Activated CD4-positive, alpha-beta memory T cell treated with anti-CD3 and anti-CD28 coated beads for 36 hours (primary cell): ENCODE measurements around the gene CHTF8. TPM values are rescaled to one million over a fixed set of nuclear protein-coding genes. Genes with fewer than 3 reads are reported as not detected.

Experiments used
- CTCF ChIA-PET: fragments of 350-600 bp; sonication (Branson Sonifier 250); formaldehyde crosslinking; loops from one replicate; lab custom pipeline; 2021; ENCODE audit warnings: antibody characterized with exemption, inconsistent platforms; lab: Charles Lee
- POLR2A ChIA-PET: fragments of 350-600 bp; sonication (Branson Sonifier 250); formaldehyde crosslinking; loops from one replicate; lab custom pipeline; 2021; ENCODE audit warnings: antibody characterized with exemption; lab: Charles Lee
- DNase-seq: peaks from one replicate; pipeline ENCODE4 v3.0.0-alpha.2; 2020
- H3K27ac Mint-ChIP-seq: one replicate; pipeline ENCODE4 v1.8.0; 2021; ENCODE audit warnings: mixed read lengths
- H3K27me3 Mint-ChIP-seq: one replicate; pipeline ENCODE4 v1.8.0; 2021; ENCODE audit warnings: mixed read lengths
- H3K36me3 Mint-ChIP-seq: one replicate; pipeline ENCODE4 v1.8.0; 2021; ENCODE audit warnings: mixed read lengths
- H3K4me1 Mint-ChIP-seq: one replicate; pipeline ENCODE4 v1.8.0; 2021; ENCODE audit warnings: low read depth, mixed read lengths
- H3K4me3 Mint-ChIP-seq: one replicate; pipeline ENCODE4 v1.8.0; 2021; ENCODE audit warnings: mild to moderate bottlenecking, mixed read lengths
- H3K9me3 Mint-ChIP-seq: one replicate; pipeline ENCODE4 v1.8.0; 2021; ENCODE audit warnings: mixed read lengths
- intact Hi-C: fragments of 100-400 bp; cut with micrococcal nuclease; formaldehyde crosslinking; loops from one replicate; pipeline ENCODE4 v1.15.1; 2023
- total RNA-seq, 2 experiments: library from RNA; stranded (reverse); gene quantifications; one replicate each; pipeline ENCODE4 v1.2.3, GENCODE V29; 2021

CHTF8 gene
- total RNA-seq, 2 experiments from 2014 or later, result 120 to 132 TPM

- intact Hi-C loops, result loop anchor here (10.0 kb wide), 1 partner anchor 415 kb away; no protein-coding TSS in a partner anchor
- CTCF ChIA-PET, result interaction anchor here (6.2 kb wide), 1 partner anchor 7 kb away, joined by 91 read pairs; no protein-coding TSS in a partner anchor
- H3K36me3 Mint-ChIP-seq, result peaks cover 36% of the 10 kb centered on the region
Measured at GRCh38 chr16:69120096-69120664, 12.2 kb downstream of the CHTF8 start.

GRCh38 chr16:69119536-69119935 lies 12.9 kb downstream of the CHTF8 start:
- H3K4me1 Mint-ChIP-seq, result peaks cover 3% of the 10 kb centered on the region
- no peak overlapping the region for H3K27ac Mint-ChIP-seq
- no peaks in the 10 kb centered on the region for H3K27me3 Mint-ChIP-seq
- no peak overlapping the region for H3K4me3 Mint-ChIP-seq
- H3K36me3 Mint-ChIP-seq, result peaks cover 42% of the 10 kb centered on the region
- DNase-seq, result no peak
- intact Hi-C loops, result no loop called here
- CTCF ChIA-PET, result no interaction called here
- POLR2A ChIA-PET, result interaction anchor here (1.1 kb wide), 1 partner anchor 14 kb away, joined by 3 read pairs; the partner anchor contains the start of gene HAS3
- H3K9me3 Mint-ChIP-seq, result no peaks in the 10 kb centered on the region

More at GRCh38 chr16:69120096-69120664, 12.2 kb downstream of the CHTF8 start:
- Mint-ChIP-seq H3K27me3 (no peaks in the 10 kb centered on the region), H3K4me1 (peaks cover 3% of the 10 kb centered on the region), H3K4me3 (no peak overlapping the region), H3K27ac (no peak overlapping the region), H3K9me3 (no peaks in the 10 kb centered on the region)
- no peak for DNase-seq
- POLR2A ChIA-PET, result no interaction called here

DNA sequence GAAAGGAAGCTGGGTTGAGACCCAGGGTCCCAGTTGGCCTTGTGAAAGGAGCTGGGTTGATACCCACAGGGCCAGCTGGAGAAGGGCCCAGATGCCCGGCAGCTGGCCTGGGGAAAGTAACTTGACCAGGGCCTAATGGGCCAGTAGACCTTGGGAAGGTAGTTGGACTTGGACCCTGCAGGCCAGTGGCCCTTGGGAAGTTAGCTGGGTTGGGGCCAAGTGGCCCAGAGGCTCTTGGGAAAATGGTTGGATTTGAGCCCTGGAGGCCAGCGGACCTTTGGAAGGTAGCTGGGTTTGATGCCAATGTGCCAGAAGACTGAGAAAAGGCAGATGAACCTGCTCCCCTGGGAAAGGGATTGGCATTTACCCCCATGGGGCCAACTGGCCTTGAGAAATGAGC lies 13.4 kb downstream of the CHTF8 start:
- CTCF ChIA-PET, result no interaction called here
- no peak overlapping the region for H3K27ac Mint-ChIP-seq
- DNase-seq, result no peak
- H3K4me1 Mint-ChIP-seq, result peaks cover under 1% of the 10 kb centered on the region
- H3K4me3 Mint-ChIP-seq, result no peak overlapping the region
- intact Hi-C loops, result no loop called here
- POLR2A ChIA-PET, result interaction anchor here (1.1 kb wide), 1 partner anchor 14 kb away, joined by 3 read pairs; the partner anchor contains the start of gene HAS3
- H3K36me3 Mint-ChIP-seq, result peaks cover 40% of the 10 kb centered on the region
- H3K27me3 Mint-ChIP-seq, result no peaks in the 10 kb centered on the region
- no peaks in the 10 kb centered on the region for H3K9me3 Mint-ChIP-seq

- Mint-ChIP-seq H3K36me3 (peaks cover 40% of the 10 kb centered on the region), H3K9me3 (no peaks in the 10 kb centered on the region), H3K4me3 (no peak overlapping the region), H3K27ac (no peak overlapping the region), H3K27me3 (no peaks in the 10 kb centered on the region), H3K4me1 (no peaks in the 10 kb centered on the region)
- ChIA-PET CTCF (no interaction called here), POLR2A (interaction anchor here (1.1 kb wide), 1 partner anchor 13 kb away, joined by 3 read pairs; the partner anchor contains the start of gene HAS3)
- no peak for DNase-seq
- intact Hi-C loops, result no loop called here
Measured at GRCh38 chr16:69118468-69118867, 13.9 kb downstream of the CHTF8 start.

GRCh38 chr16:69116906-69117305 lies 15.5 kb downstream of the CHTF8 start:
- Mint-ChIP-seq H3K27ac (no peak overlapping the region), H3K4me3 (no peak overlapping the region), H3K36me3 (peaks cover 38% of the 10 kb centered on the region), H3K9me3 (no peaks in the 10 kb centered on the region), H3K27me3 (no peaks in the 10 kb centered on the region), H3K4me1 (no peaks in the 10 kb centered on the region)
- DNase-seq, result no peak
- POLR2A ChIA-PET, result no interaction called here
- intact Hi-C loops, result no loop called here
- CTCF ChIA-PET, result interaction anchor here (0.7 to 1.4 kb wide), 2 partner anchors 9 to 526 kb away, joined by 3 to 6 read pairs; no protein-coding TSS in a partner anchor

DNA sequence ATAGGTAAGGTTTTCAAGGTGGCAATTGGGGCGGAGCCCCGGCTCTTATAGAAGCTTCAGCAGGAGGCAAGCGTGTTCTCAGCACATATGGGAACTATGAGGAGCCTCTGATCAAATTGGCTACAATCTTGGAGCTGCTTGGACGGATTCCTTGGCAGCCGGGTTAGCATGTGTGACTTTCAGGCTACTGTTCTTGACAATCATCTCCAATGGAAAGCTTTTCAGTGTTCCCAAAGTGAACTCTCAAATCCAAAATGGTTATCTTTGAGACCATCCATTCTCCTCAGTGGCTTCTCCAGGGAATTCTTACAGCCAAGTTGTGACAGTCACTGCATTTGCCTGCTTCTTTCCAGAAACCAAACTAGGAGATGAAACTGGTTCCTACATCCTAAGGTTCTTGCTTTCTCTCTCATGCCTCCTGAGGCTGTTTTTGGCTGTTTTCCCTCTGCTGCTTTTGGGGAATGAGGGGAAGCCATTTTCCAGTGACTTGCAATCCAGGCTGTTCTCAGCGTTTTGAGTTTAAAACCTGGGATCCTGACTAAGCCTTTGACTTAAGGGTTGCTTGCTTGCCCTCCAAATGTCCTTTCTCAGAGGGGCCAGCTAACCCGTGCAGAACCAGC lies 16.0 kb downstream of the CHTF8 start:
- H3K9me3 Mint-ChIP-seq, result no peaks in the 10 kb centered on the region
- H3K27me3 Mint-ChIP-seq, result no peaks in the 10 kb centered on the region
- no peak overlapping the region for H3K27ac Mint-ChIP-seq
- intact Hi-C loops, result no loop called here
- POLR2A ChIA-PET, result no interaction called here
- CTCF ChIA-PET, result interaction anchor here (1.4 to 6.8 kb wide), 2 partner anchors 7 to 9 kb away, joined by 6 to 91 read pairs; no protein-coding TSS in a partner anchor
- peaks cover 37% of the 10 kb centered on the region for H3K36me3 Mint-ChIP-seq
- no peak overlapping the region for H3K4me3 Mint-ChIP-seq
- H3K4me1 Mint-ChIP-seq, result no peaks in the 10 kb centered on the region
- no peak for DNase-seq

GRCh38 chr16:69115837-69116236 lies 16.6 kb downstream of the CHTF8 start:
- Mint-ChIP-seq H3K9me3 (no peaks in the 10 kb centered on the region), H3K27ac (no peak overlapping the region), H3K4me3 (no peak overlapping the region), H3K27me3 (no peaks in the 10 kb centered on the region), H3K36me3 (peaks cover 34% of the 10 kb centered on the region), H3K4me1 (no peaks in the 10 kb centered on the region)
- DNase-seq, result no peak
- intact Hi-C loops, result no loop called here
- POLR2A ChIA-PET, result no interaction called here
- CTCF ChIA-PET, result interaction anchor here (6.8 kb wide), 1 partner anchor 7 kb away, joined by 91 read pairs; no protein-coding TSS in a partner anchor

GRCh38 chr16:69115361-69115760 lies 17.0 kb downstream of the CHTF8 start:
- no peak overlapping the region for H3K27ac Mint-ChIP-seq
- H3K4me3 Mint-ChIP-seq, result no peak overlapping the region
- DNase-seq, result no peak
- ChIA-PET POLR2A (no interaction called here), CTCF (interaction anchor here (6.8 kb wide), 1 partner anchor 8 kb away, joined by 91 read pairs; no protein-coding TSS in a partner anchor)
- H3K27me3 Mint-ChIP-seq, result peaks cover 1% of the 10 kb centered on the region
- intact Hi-C loops, result no loop called here
- H3K36me3 Mint-ChIP-seq, result peaks cover 34% of the 10 kb centered on the region
- no peaks in the 10 kb centered on the region for H3K4me1 Mint-ChIP-seq
- H3K9me3 Mint-ChIP-seq, result no peaks in the 10 kb centered on the region

DNA sequence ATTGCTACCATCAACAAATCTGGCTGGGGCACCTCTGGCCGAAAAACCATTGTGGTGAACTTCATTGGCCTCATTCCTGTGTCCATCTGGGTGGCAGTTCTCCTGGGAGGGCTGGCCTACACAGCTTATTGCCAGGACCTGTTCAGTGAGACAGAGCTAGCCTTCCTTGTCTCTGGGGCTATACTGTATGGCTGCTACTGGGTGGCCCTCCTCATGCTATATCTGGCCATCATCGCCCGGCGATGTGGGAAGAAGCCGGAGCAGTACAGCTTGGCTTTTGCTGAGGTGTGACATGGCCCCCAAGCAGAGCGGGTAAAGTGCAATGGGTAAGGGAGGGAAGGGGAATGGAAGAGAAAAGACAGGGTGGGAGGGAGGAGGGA lies 17.4 kb downstream of the CHTF8 start:
- intact Hi-C loops, result no loop called here
- no peak for DNase-seq
- POLR2A ChIA-PET, result no interaction called here
- H3K27me3 Mint-ChIP-seq, result peaks cover 1% of the 10 kb centered on the region
- no peak overlapping the region for H3K27ac Mint-ChIP-seq
- H3K36me3 Mint-ChIP-seq, result peaks cover 31% of the 10 kb centered on the region
- H3K4me1 Mint-ChIP-seq, result no peaks in the 10 kb centered on the region
- no peak overlapping the region for H3K4me3 Mint-ChIP-seq
- no peaks in the 10 kb centered on the region for H3K9me3 Mint-ChIP-seq
- CTCF ChIA-PET, result interaction anchor here (6.8 kb wide), 1 partner anchor 8 kb away, joined by 91 read pairs; no protein-coding TSS in a partner anchor

GRCh38 chr16:69114346-69114975 lies 17.9 kb downstream of the CHTF8 start:
- Mint-ChIP-seq H3K27me3 (peaks cover 4% of the 10 kb centered on the region), H3K27ac (no peak overlapping the region), H3K9me3 (no peaks in the 10 kb centered on the region), H3K36me3 (peaks cover 32% of the 10 kb centered on the region), H3K4me1 (no peaks in the 10 kb centered on the region), H3K4me3 (no peak overlapping the region)
- DNase-seq, result no peak
- CTCF ChIA-PET, result interaction anchor here (1.3 to 6.8 kb wide), 5 partner anchors 8 to 216 kb away, joined by 3 to 91 read pairs (median 6); partner anchors contain the start of gene PDF
- intact Hi-C loops, result no loop called here
- POLR2A ChIA-PET, result no interaction called here

GRCh38 chr16:69113216-69113615 lies 19.2 kb downstream of the CHTF8 start:
- peaks cover 30% of the 10 kb centered on the region for H3K36me3 Mint-ChIP-seq
- H3K4me3 Mint-ChIP-seq, result no peak overlapping the region
- no peak overlapping the region for H3K27ac Mint-ChIP-seq
- POLR2A ChIA-PET, result no interaction called here
- intact Hi-C loops, result no loop called here
- DNase-seq, result no peak
- no peaks in the 10 kb centered on the region for H3K9me3 Mint-ChIP-seq
- CTCF ChIA-PET, result interaction anchor here (1.0 to 6.8 kb wide), 14 partner anchors 9 to 523 kb away, joined by 3 to 91 read pairs (median 4); partner anchors contain the start of gene PDF
- peaks cover 11% of the 10 kb centered on the region for H3K27me3 Mint-ChIP-seq
- H3K4me1 Mint-ChIP-seq, result peaks cover 1% of the 10 kb centered on the region
